GM19240 (cell line): ENCODE results near the gene AZI2.

ENCODE experiments used
- DNase-seq: peaks from one replicate; pipeline ENCODE4 v3.0.0; 2011; ENCODE audit warnings: low spot score; ENCODE audit not compliant: insufficient read length

AZI2 gene

GRCh38 chr3:28348629-28349468 lies at the start of gene AZI2, which contains the start of gene ZCWPW2:
Gene AZI2, minus strand, starts transcription at chr3:28348824. Its CDS starts 8,207 bp downstream, at chr3:28340617.
Gene ZCWPW2, plus strand, starts transcription at chr3:28348721. Its CDS starts 64,348 bp downstream, at chr3:28413069.
- peak; percentile 23 for DNase-seq

GRCh38 chr3:28388978-28389377 lies 40.4 kb upstream of the AZI2 start:
- DNase-seq = no peak

- DNase-seq = no peak
These were observed 37.4 kb upstream of the AZI2 start for GRCh38 chr3:28386049-28386448.

GRCh38 chr3:28376424-28376823 lies 27.8 kb upstream of the AZI2 start:
- DNase-seq = no peak

- DNase-seq = no peak
These were observed 911 bp upstream of the AZI2 start for GRCh38 chr3:28349469-28350000.

GRCh38 chr3:28348265-28348628 lies 377 bp downstream of the AZI2 start:
- DNase-seq = peak; percentile 7

- no peak for DNase-seq
These were observed 1.0 kb downstream of the AZI2 start for GRCh38 chr3:28347374-28348264.

- DNase-seq = no peak
These were observed 2.9 kb downstream of the AZI2 start for GRCh38 chr3:28345690-28346089.

GRCh38 chr3:28343144-28343543 lies 5.5 kb downstream of the AZI2 start:
- DNase-seq = no peak

GRCh38 chr3:28337230-28337629 lies 11.4 kb downstream of the AZI2 start:
- DNase-seq = no peak

GRCh38 chr3:28335246-28335645 lies 13.4 kb downstream of the AZI2 start:
- DNase-seq = no peak

GRCh38 chr3:28334552-28334951 lies 14.1 kb downstream of the AZI2 start:
- DNase-seq = no peak

- DNase-seq = no peak
These were observed 20.2 kb downstream of the AZI2 start for GRCh38 chr3:28328188-28329151.

- no peak for DNase-seq
These were observed 22.1 kb downstream of the AZI2 start for GRCh38 chr3:28326458-28326926.

GRCh38 chr3:28322464-28322863 lies 26.2 kb downstream of the AZI2 start:
- DNase-seq = no peak

GRCh38 chr3:28320981-28321380 lies 27.6 kb downstream of the AZI2 start:
- DNase-seq = no peak

- no peak for DNase-seq
These were observed 31.1 kb downstream of the AZI2 start for GRCh38 chr3:28317438-28318022.

- DNase-seq = no peak
These were observed 32.4 kb downstream of the AZI2 start for GRCh38 chr3:28316226-28316625.

- DNase-seq = no peak
These were observed 32.9 kb downstream of the AZI2 start for GRCh38 chr3:28315711-28316110.

- no peak for DNase-seq
These were observed 40.4 kb downstream of the AZI2 start for GRCh38 chr3:28308196-28308595.
